Adrenal gland (tissue), 12 donors: ENCODE results near the gene SHISAL2B. TPM values are rescaled to one million over a fixed set of nuclear protein-coding genes. Genes with fewer than 3 reads are reported as not detected.

Experiments
- DNase-seq, 7 donors: peaks; one replicate each; pipeline ENCODE4 v3.0.0-alpha.2; 2019 to 2020
- H3K27ac ChIP-seq, 5 donors: fragments of 200-600 bp; sonication (generic) in 4 of 5; 1 replicate in 3 of 5; 2 replicates in 2 of 5; pipeline versions ENCODE4 v1.5.1 to v1.8.0; 2016 to 2020; ENCODE audit warnings: mild to moderate bottlenecking in 1 of 5
- H3K27me3 ChIP-seq: fragments of 200-600 bp; 2 replicates; pipeline ENCODE4 v1.8.0; 2021
- H3K36me3 ChIP-seq, 2 donors: fragments of 200-600 bp; replicated peaks in 1 of 2; 1 replicate in 1 of 2; 2 replicates in 1 of 2; pipeline versions ENCODE4 v1.5.1 to v1.8.0; 2018 to 2022
- H3K4me1 ChIP-seq, 2 donors: fragments of 200-600 bp; replicated peaks in 1 of 2; 1 replicate in 1 of 2; 2 replicates in 1 of 2; pipeline versions ENCODE4 v1.5.1 to v1.8.0; 2018 to 2021
- H3K4me3 ChIP-seq, 4 donors: fragments of 200-600 bp; sonication (generic) in 3 of 4; one replicate each; pipeline ENCODE4 v1.5.1; 2016 to 2018
- H3K9me3 ChIP-seq, 3 donors: fragments of 200-600 bp; sonication (generic) in 1 of 3; replicated peaks in 1 of 3; 1 replicate in 2 of 3; 2 replicates in 1 of 3; pipeline versions ENCODE4 v1.5.1 to v1.8.0; 2016 to 2021
- CTCF ChIP-seq, 6 experiments: fragments of 450-650 bp in 4 of 6; fragments of 200-600 bp in 2 of 6; sonication (generic) in 1 of 6; IDR thresholded peaks; 1 replicate in 5 of 6; 2 replicates in 1 of 6; pipeline versions ENCODE4 v1.5.1 to v1.8.0; 2016 to 2021; ENCODE audit warnings: antibody characterized with exemption in 6 of 6, mild to moderate bottlenecking in 2 of 6, moderate library complexity in 1 of 6
- POLR2A ChIP-seq, 2 donors: fragments of 450-650 bp; IDR thresholded peaks; one replicate each; pipeline ENCODE4 v1.6.1; 2017; ENCODE audit warnings: antibody characterized with exemption in 2 of 2, mild to moderate bottlenecking in 2 of 2, moderate library complexity in 1 of 2
- WGBS, 4 donors: extraction: QIAGEN DNeasy Blood & Tissue Kit in 2 of 4; methylation state at CpG; one replicate each; pipeline versions ENCODE4 v1.1.5 to v1.1.7; 2013 to 2017; 5-methylcytosine and 5-hydroxymethylcytosine counted together
- intact Hi-C, 2 donors: fragments of 100-400 bp; cut with DNase I; formaldehyde crosslinking; loops; one replicate each; pipeline versions ENCODE4 v1.14.1 to v1.15.0; 2022 to 2023
- polyA plus RNA-seq, 3 donors: library from polyadenylated mRNA; stranded (reverse); fragments of 200-250 nt in 2 of 3; fragments of 350-450 nt in 1 of 3; fragmentation: Illumina TruSeq in 1 of 3; extraction: RNeasy Lipid Tissue Mini Kit (QIAGEN cat#74804) in 1 of 3; gene quantifications; one replicate each; pipeline ENCODE4 v1.2.3, GENCODE V29; 2013 to 2014
- total RNA-seq, 9 donors: library from RNA; depleted of rRNA in 4 of 9; stranded (reverse); fragments of >200 nt in 4 of 9; fragments of 120-200 nt in 1 of 9; fragmentation: NEBNext Ultra II Directional in 1 of 9; extraction: Animal tissue kit (Norgen Biotek cat#: 25700) in 1 of 9; gene quantifications; one replicate each; pipeline versions ENCODE4 v1.1.0 to v1.2.4, GENCODE V29; 2013 to 2023
- donor health status: healthy with polysubstance abuse.
- donor health status: Bipolar disorder and iron deficiency.
- donor health status: DM: yes; HTN: yes; CAD: no.
- donor health status: DM: no; HTN: no; CAD: no.
- donor health status: DM: no; HTN: no; CAD: no.
- donor health status: DM: yes; HTN: yes; CAD: no.

The SHISAL2B gene
- total and polyA plus RNA-seq, 12 donors: 0.10 TPM; not detected in 11

- H3K9me3 ChIP-seq: no peaks in the 10 kb centered on the region
- no peaks in the 10 kb centered on the region for H3K36me3 ChIP-seq
- no peaks in the 10 kb centered on the region for H3K27me3 ChIP-seq
- no peak overlapping the region for H3K27ac ChIP-seq
- H3K4me3 ChIP-seq: no peak overlapping the region
- DNase-seq: no peak
- TF ChIP-seq CTCF (IDR thresholded peaks at IDR 0.05): no peak
- no peak for TF ChIP-seq POLR2A (IDR thresholded peaks at IDR 0.05)
- intact Hi-C loops: no loop called here
- no peaks in the 10 kb centered on the region for H3K4me1 ChIP-seq
- 78 to 89% (median 86%) methylated on average over 3 of the region's 3 CpGs for WGBS, 4 donors
Observed at GRCh38 chr5:64758901-64759300, 68.6 kb downstream of the SHISAL2B start.

- intact Hi-C loops: no loop called here
- no peak for TF ChIP-seq CTCF (IDR thresholded peaks at IDR 0.05)
- no peak overlapping the region for H3K27ac ChIP-seq
- peaks cover 0 to 11% of the 10 kb centered on the region in 2 donors for H3K36me3 ChIP-seq
- DNase-seq: no peak
- peaks cover 0 to 4% of the 10 kb centered on the region in 2 donors for H3K4me1 ChIP-seq
- H3K4me3 ChIP-seq: no peak overlapping the region
- no peaks in the 10 kb centered on the region for H3K27me3 ChIP-seq
- no peaks in the 10 kb centered on the region for H3K9me3 ChIP-seq
- 74 to 89% (median 84%) methylated on average over 4 of the region's 4 CpGs for whole genome bisulfite sequencing, 4 donors
Observed at GRCh38 chr5:64759960-64760660, 69.8 kb downstream of the SHISAL2B start.

GRCh38 chr5:64763948-64764503 is 73.7 kb downstream of the SHISAL2B start:
- 91 to 93% (median 92%) methylated on average over 4 of the region's 4 CpGs for WGBS, 4 donors
- no peak overlapping the region for H3K27ac ChIP-seq
- peaks cover 10 to 29% of the 10 kb centered on the region in 2 donors for H3K4me1 ChIP-seq
- peaks cover 0 to 12% of the 10 kb centered on the region in 2 donors for H3K36me3 ChIP-seq
- H3K27me3 ChIP-seq: no peaks in the 10 kb centered on the region
- H3K4me3 ChIP-seq: no peak overlapping the region
- intact Hi-C loops: no loop called here
- DNase-seq: no peak
- TF ChIP-seq POLR2A (IDR thresholded peaks at IDR 0.05) (no peak), CTCF (IDR thresholded peaks at IDR 0.05) (no peak)
- H3K9me3 ChIP-seq: no peaks in the 10 kb centered on the region

GRCh38 chr5:64765804-64766504 is 75.7 kb downstream of the SHISAL2B start:
- Histone ChIP-seq H3K4me3 (no peak overlapping the region), H3K9me3 (no peaks in the 10 kb centered on the region), H3K4me1 (peaks cover 18 to 43% of the 10 kb centered on the region in 2 donors), H3K27ac (no peak overlapping the region), H3K27me3 (no peaks in the 10 kb centered on the region), H3K36me3 (peaks cover 0 to 12% of the 10 kb centered on the region in 2 donors)
- 90 to 95% (median 93%) methylated on average over 1 to 2 of the region's 2 CpGs for WGBS, 4 donors
- DNase-seq: no peak
- no peak for TF ChIP-seq CTCF (IDR thresholded peaks at IDR 0.05)
- TF ChIP-seq POLR2A (IDR thresholded peaks at IDR 0.05): no peak
- intact Hi-C loops: no loop called here
